H1 (cell line): ENCODE results near the gene CAMTA1. TPM values are rescaled to one million over a fixed set of nuclear protein-coding genes. Genes with fewer than 3 reads are reported as not detected.

Source experiments
- CTCF ChIA-PET: fragments of 300-600 bp; sonication (Branson Sonifier 250); formaldehyde crosslinking; loops from one replicate; lab custom pipeline; 2021; ENCODE audit not compliant: partially characterized antibody; lab: Charles Lee
- POLR2A ChIA-PET: fragments of 300-600 bp; sonication (Branson Sonifier 250); formaldehyde crosslinking; loops from one replicate; lab custom pipeline; 2021; ENCODE audit warnings: inconsistent platforms; ENCODE audit not compliant: partially characterized antibody; lab: Charles Lee
- DNase-seq, 2 experiments: peaks; one replicate each; pipeline versions ENCODE4 v3.0.0 to v3.0.0-alpha.2; 2010 to 2022; ENCODE audit warnings: low spot score in 2 of 2, low read depth in 1 of 2, mixed read lengths in 1 of 2
- FAIRE-seq: peaks from 2 replicates; lab custom pipeline; 2011; peaks lifted over from hg19 to GRCh38; lab: Jason Lieb, UNC
- H2AFZ ChIP-seq: 2 replicates; pipeline ENCODE4 v1.8.1; 2012; ENCODE audit warnings: low read length, inconsistent platforms
- H2AK5ac ChIP-seq: 2 replicates; pipeline ENCODE4 v1.6.1; 2013; ENCODE audit warnings: low read depth, low read length
- H2BK120ac ChIP-seq: replicated peaks from 2 replicates; pipeline ENCODE3; 2013; ENCODE audit warnings: low read depth, low read length, inconsistent platforms
- H2BK12ac ChIP-seq: 2 replicates; pipeline ENCODE4 v1.6.1; 2013; ENCODE audit warnings: low read depth, low read length
- H2BK15ac ChIP-seq: 2 replicates; pipeline ENCODE4 v1.6.1; 2013; ENCODE audit warnings: low read length
- H2BK20ac ChIP-seq: 2 replicates; pipeline ENCODE4 v1.6.1; 2013; ENCODE audit warnings: low read length
- H2BK5ac ChIP-seq: 2 replicates; pipeline ENCODE4 v1.6.1; 2013; ENCODE audit warnings: low read depth, low read length
- H3K14ac ChIP-seq: 2 replicates; pipeline ENCODE4 v1.6.1; 2013; ENCODE audit warnings: inconsistent platforms; ENCODE audit not compliant: insufficient read length
- H3K18ac ChIP-seq: 2 replicates; pipeline ENCODE4 v1.6.1; 2013; ENCODE audit warnings: low read length; ENCODE audit errors: extremely low read depth
- H3K23ac ChIP-seq: 2 replicates; pipeline ENCODE4 v1.6.1; 2013; ENCODE audit warnings: inconsistent platforms; ENCODE audit not compliant: insufficient read length
- H3K23me2 ChIP-seq: 2 replicates; pipeline ENCODE4 v1.6.1; 2013; ENCODE audit warnings: low read depth, low read length
- H3K27ac ChIP-seq: 2 replicates; pipeline ENCODE4 v1.6.1; 2011; ENCODE audit warnings: low read depth, low read length, inconsistent platforms
- H3K27me3 ChIP-seq, 4 experiments: replicated peaks in 1 of 4; 1 replicate in 1 of 4; 2 replicates in 3 of 4; pipeline versions ENCODE4 v1.6.1 to v1.8.1; 2011 to 2013; ENCODE audit warnings: low read length in 3 of 4, mild to moderate bottlenecking in 3 of 4, inconsistent platforms in 2 of 4, mixed read lengths in 2 of 4, moderate library complexity in 1 of 4; ENCODE audit not compliant: control insufficient read depth in 3 of 4, insufficient read depth in 3 of 4; ENCODE audit errors: extremely low read depth in 1 of 4
- H3K36me3 ChIP-seq, 4 experiments: 2 replicates each; pipeline versions ENCODE4 v1.6.1 to v1.8.1; 2011 to 2013; ENCODE audit warnings: mild to moderate bottlenecking in 4 of 4, low read length in 3 of 4, moderate library complexity in 2 of 4, control low read depth in 1 of 4, inconsistent platforms in 1 of 4; ENCODE audit not compliant: insufficient read depth in 4 of 4, control insufficient read depth in 2 of 4
- H3K4ac ChIP-seq: replicated peaks from 2 replicates; pipeline ENCODE3; 2013; ENCODE audit warnings: low read length, low read depth, mixed read lengths, inconsistent platforms; ENCODE audit not compliant: insufficient read length
- H3K4me1 ChIP-seq, 4 experiments: replicated peaks in 1 of 4; 1 replicate in 1 of 4; 2 replicates in 3 of 4; pipeline versions ENCODE4 v1.6.1 to v1.8.1; 2011 to 2013; ENCODE audit warnings: low read length in 3 of 4, inconsistent platforms in 2 of 4, mixed read lengths in 1 of 4; ENCODE audit not compliant: insufficient read depth in 4 of 4, control insufficient read depth in 3 of 4
- H3K4me2 ChIP-seq, 2 experiments: 2 replicates each; pipeline versions ENCODE4 v1.6.1 to v1.8.1; 2011 to 2013; ENCODE audit warnings: low read depth in 2 of 2, low read length in 2 of 2, control low read depth in 1 of 2, inconsistent platforms in 1 of 2, mild to moderate bottlenecking in 1 of 2; ENCODE audit not compliant: insufficient read depth in 1 of 2
- H3K4me3 ChIP-seq, 4 experiments: fragments of 200-600, 300-600 bp in 1 of 4; sonication (generic), shearing (Covaris generic), sonication (Bioruptor Twin) in 1 of 4; 2 replicates each; pipeline versions ENCODE4 v1.5.1 to v1.8.1; 2011 to 2016; ENCODE audit warnings: low read length in 4 of 4, low read depth in 3 of 4, control low read depth in 2 of 4, inconsistent platforms in 2 of 4, mild to moderate bottlenecking in 2 of 4, mixed read lengths in 1 of 4, moderate library complexity in 1 of 4; ENCODE audit not compliant: insufficient read depth in 2 of 4; ENCODE audit errors: extremely low read depth in 1 of 4
- H3K56ac ChIP-seq: replicated peaks from 2 replicates; pipeline ENCODE3; 2013; ENCODE audit warnings: low read depth, mild to moderate bottlenecking, mixed read lengths, low read length, inconsistent platforms; ENCODE audit not compliant: insufficient read length
- H3K79me1 ChIP-seq: 2 replicates; pipeline ENCODE4 v1.6.1; 2013; ENCODE audit warnings: low read depth, low read length, control low read depth
- H3K79me2 ChIP-seq, 2 experiments: 2 replicates each; pipeline versions ENCODE4 v1.6.1 to v1.8.1; 2012 to 2013; ENCODE audit warnings: low read length in 2 of 2, mild to moderate bottlenecking in 2 of 2, inconsistent platforms in 1 of 2; ENCODE audit not compliant: insufficient read depth in 2 of 2, control insufficient read depth in 1 of 2
- H3K9ac ChIP-seq, 4 experiments: replicated peaks in 1 of 4; 1 replicate in 1 of 4; 2 replicates in 3 of 4; pipeline versions ENCODE4 v1.6.1 to v1.8.1; 2011 to 2013; ENCODE audit warnings: low read depth in 3 of 4, low read length in 3 of 4, control low read depth in 2 of 4, mild to moderate bottlenecking in 2 of 4, moderate library complexity in 2 of 4, inconsistent platforms in 1 of 4; ENCODE audit errors: extremely low read depth in 1 of 4
- H3K9me3 ChIP-seq, 2 experiments: 2 replicates each; pipeline versions ENCODE4 v1.6.1 to v1.8.1; 2012 to 2013; ENCODE audit warnings: mild to moderate bottlenecking in 2 of 2, moderate library complexity in 2 of 2, control low read depth in 1 of 2, inconsistent platforms in 1 of 2, low read depth in 1 of 2, low read length in 1 of 2, mixed read lengths in 1 of 2; ENCODE audit not compliant: insufficient read depth in 2 of 2
- H4K20me1 ChIP-seq, 2 experiments: replicated peaks in 1 of 2; 2 replicates each; pipeline versions ENCODE3 to v1.8.1; 2011 to 2013; ENCODE audit warnings: inconsistent platforms in 2 of 2, low read length in 2 of 2, mild to moderate bottlenecking in 1 of 2; ENCODE audit not compliant: insufficient read depth in 2 of 2, control insufficient read depth in 1 of 2
- H4K5ac ChIP-seq: 2 replicates; pipeline ENCODE4 v1.6.1; 2013; ENCODE audit warnings: low read length, low read depth, mixed read lengths, inconsistent platforms; ENCODE audit not compliant: insufficient read length
- H4K8ac ChIP-seq: 2 replicates; pipeline ENCODE4 v1.8.0; 2013; ENCODE audit warnings: mild to moderate bottlenecking, moderate library complexity, low read length, inconsistent platforms; ENCODE audit not compliant: insufficient read depth; ENCODE audit errors: extremely low read depth
- H4K91ac ChIP-seq: replicated peaks from 2 replicates; pipeline ENCODE3; 2013; ENCODE audit warnings: low read length, mixed read lengths, inconsistent platforms; ENCODE audit not compliant: insufficient read length
- KDM5A ChIP-seq: fragments of 200-600 bp; IDR thresholded peaks from 2 replicates; pipeline ENCODE4 v1.7.1; 2012; ENCODE audit warnings: mild to moderate bottlenecking, low read length, inconsistent platforms, mixed read lengths
- WGBS, 2 experiments: shearing (Covaris generic) in 1 of 2; methylation state at CpG; one replicate each; pipeline versions ENCODE4 v1.1.6 to v1.1.7; 2013 to 2015; ENCODE audit warnings: low lambda C conversion rate in 2 of 2, mixed read lengths in 2 of 2, inconsistent platforms in 1 of 2, low coverage in 1 of 2, missing lambda C conversion rate in 1 of 2; ENCODE audit not compliant: insufficient replicate concordance in 2 of 2, insufficient coverage in 1 of 2, insufficient read length in 1 of 2; ENCODE audit errors: extremely low coverage in 1 of 2, missing lambda C conversion rate in 1 of 2; 5-methylcytosine and 5-hydroxymethylcytosine counted together
- polyA plus RNA-seq, 7 experiments: library from polyadenylated mRNA; depleted of rRNA in 3 of 7; stranded (reverse) in 5 of 7; unstranded in 2 of 7; fragments of >200 nt in 5 of 7; fragments of 200-250 nt in 2 of 7; gene quantifications; 1 replicate in 5 of 7; 2 replicates in 1 of 7; 4 replicates in 1 of 7; pipeline versions ENCODE4 v1.2.1 to v1.2.3, GENCODE V29; 2011 to 2013; ENCODE audit warnings: missing spikeins in 2 of 7, mixed read lengths in 2 of 7
- total RNA-seq: library from RNA; stranded (reverse); fragmentation: NEBNext Ultra II Directional; extraction: Animal tissue kit (Norgen Biotek cat#: 25700); gene quantifications from 2 replicates; pipeline ENCODE4 v1.2.1, GENCODE V29; 2021
- TF ChIP-seq, protein P1 (sequence below): IDR thresholded peaks from 2 replicates; pipeline ENCODE4 v1.6.1; 2012; ENCODE audit warnings: inconsistent platforms

CAMTA1 gene
- total and polyA plus RNA-seq, 2 of the 8 experiments (the other 6 are each of a cell fraction or from before 2014, with no cell fraction given), result 65.0 to 119 TPM

DNA sequence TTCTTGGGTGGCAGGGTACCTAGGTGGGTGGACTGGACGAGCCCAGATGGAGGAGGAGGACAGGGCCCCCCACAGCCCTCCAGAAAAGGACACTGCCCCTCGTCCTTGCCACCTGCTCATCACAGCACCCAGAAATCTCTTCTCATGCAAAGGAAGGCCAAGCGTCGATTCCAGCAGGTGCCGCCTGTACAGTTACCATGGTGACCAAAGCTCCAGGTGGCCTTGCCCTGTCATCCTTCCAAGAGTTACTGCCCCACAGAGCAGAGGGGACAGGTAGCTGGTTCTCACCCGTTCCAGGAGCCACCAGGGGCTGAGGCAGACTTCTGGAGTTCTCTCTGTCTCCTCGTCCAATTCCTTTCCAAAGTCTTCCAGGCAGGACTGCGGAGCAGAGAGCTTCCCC, 865.9 kb downstream of the CAMTA1 start:
- CTCF ChIA-PET, result interaction anchor here (0.9 to 8.4 kb wide), 5 partner anchors 8 to 448 kb away, joined by 3 to 60 read pairs (median 4); no protein-coding TSS in a partner anchor
- Histone ChIP-seq H3K9ac (no peak overlapping the region), H3K23me2 (peaks cover 13% of the 10 kb centered on the region; the same call in 1 of the 2 replicates), H3K18ac (no peak overlapping the region; the same call in 1 of the 2 replicates), H3K79me1 (no peaks in the 10 kb centered on the region; the same call in 1 of the 2 replicates), H3K36me3 (no peaks in the 10 kb centered on the region)
- no peak for TF ChIP-seq KDM5A
- TF ChIP-seq, protein P1, sequence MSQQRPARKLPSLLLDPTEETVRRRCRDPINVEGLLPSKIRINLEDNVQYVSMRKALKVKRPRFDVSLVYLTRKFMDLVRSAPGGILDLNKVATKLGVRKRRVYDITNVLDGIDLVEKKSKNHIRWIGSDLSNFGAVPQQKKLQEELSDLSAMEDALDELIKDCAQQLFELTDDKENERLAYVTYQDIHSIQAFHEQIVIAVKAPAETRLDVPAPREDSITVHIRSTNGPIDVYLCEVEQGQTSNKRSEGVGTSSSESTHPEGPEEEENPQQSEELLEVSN, result 0 out of 2 replicates have a peak, but pooled peaks have one; percentile 0
- TF ChIP-seq, all 59 proteins: peak for 1
- H3K56ac ChIP-seq, result no peak overlapping the region
- H4K8ac ChIP-seq, result no peak overlapping the region
- H4K20me1 ChIP-seq, result peaks cover 0 to 12% of the 10 kb centered on the region in 2 experiments
- H3K27ac ChIP-seq, result no peak overlapping the region
- H3K79me2 ChIP-seq, result no peaks in the 10 kb centered on the region
- no peak overlapping the region for H3K14ac ChIP-seq
- WGBS, 2 experiments, result 93% methylated on average over 6 of the region's 8 CpGs; no CpG with 5 or more reads in 1 of the 2 experiments
- no peak overlapping the region for H2BK5ac ChIP-seq
- no peaks in the 10 kb centered on the region for H3K9me3 ChIP-seq
- H2BK20ac ChIP-seq, result no peak overlapping the region
- no peak overlapping the region for H3K23ac ChIP-seq
- H3K4me3 ChIP-seq, result no peak overlapping the region
- H2BK120ac ChIP-seq, result no peak overlapping the region
- no peak overlapping the region for H3K4me2 ChIP-seq
- FAIRE-seq (no peak), DNase-seq (no peak)
- 0 out of 2 replicates have a peak overlapping the region, but pooled peaks have one; percentile 6 for H2AK5ac ChIP-seq
- no peaks in the 10 kb centered on the region for H3K27me3 ChIP-seq
- H2BK12ac ChIP-seq, result no peak overlapping the region
- peaks cover 0 to 4% (median 0%) of the 10 kb centered on the region in 4 experiments; a peak in 2 of 7 replicates for H3K4me1 ChIP-seq
- H3K4ac ChIP-seq, result no peak overlapping the region
- no peak overlapping the region for H4K5ac ChIP-seq
- no peak overlapping the region for H4K91ac ChIP-seq
- no peak overlapping the region for H2AFZ ChIP-seq
- POLR2A ChIA-PET, result no interaction called here
- 0 out of 2 replicates have a peak overlapping the region, but pooled peaks have one; percentile 72 for H2BK15ac ChIP-seq
